Loucy (cell line): ENCODE measurements around the gene KSR1.

Experiments
- CTCF ChIP-seq: fragments of 200-600 bp; sonication (generic); conservative IDR thresholded peaks from 2 replicates; pipeline ENCODE4 v1.5.1; 2014; ENCODE audit warnings: mild to moderate bottlenecking, antibody characterized with exemption, low read length
- EZH2phosphoT487 ChIP-seq: fragments of 200-600 bp; IDR thresholded peaks from 2 replicates; pipeline ENCODE4 v1.6.1; 2018; ENCODE audit warnings: antibody characterized with exemption, mild to moderate bottlenecking, moderate library complexity, borderline replicate concordance

- TF ChIP-seq CTCF (no peak), EZH2phosphoT487 (no peak)
Observed at GRCh38 chr17:27488231-27488630, 32.0 kb downstream of the KSR1 start.
